T-helper 1 cell treated with Interleukin-12 subunit alpha and Interleukin-12 subunit beta and Interleukin-4 antibody, amounts not matched to agents 30 ng/mL and 1 ng/mL, for 36 hours (primary cell): ENCODE results near the gene H2BK1. TPM values are rescaled to one million over a fixed set of nuclear protein-coding genes. Genes with fewer than 3 reads are reported as not detected.

ENCODE experiments used
- intact Hi-C: fragments of 100-400 bp; cut with micrococcal nuclease; formaldehyde crosslinking; loops from one replicate; pipeline ENCODE4 v1.15.1; 2024
- total RNA-seq: library from RNA; stranded (reverse); gene quantifications from 2 replicates; pipeline ENCODE4 v1.2.3, GENCODE V29; 2022

The H2BK1 gene
- total RNA-seq, result 0.66 TPM in 1 of 2 replicates, not detected in the other

- intact Hi-C loops, result no loop called here
These were observed at the start of gene H2BK1 for GRCh38 chr7:151210087-151210854. H2BK1 (minus strand) TSS chr7:151210488; CDS start chr7:151210318, 170 bp downstream.

GRCh38 chr7:151257990-151258389 lies 47.7 kb upstream of the H2BK1 start:
- intact Hi-C loops, result no loop called here

- intact Hi-C loops, result no loop called here
These were observed 46.2 kb upstream of the H2BK1 start for GRCh38 chr7:151256410-151257045.

GRCh38 chr7:151255390-151255789 lies 45.1 kb upstream of the H2BK1 start:
- intact Hi-C loops, result no loop called here

- intact Hi-C loops, result no loop called here
These were observed 44.6 kb upstream of the H2BK1 start for GRCh38 chr7:151254851-151255250.

- intact Hi-C loops, result no loop called here
These were observed 44.0 kb upstream of the H2BK1 start for GRCh38 chr7:151254316-151254715.

GRCh38 chr7:151252961-151253711 lies 42.8 kb upstream of the H2BK1 start:
- intact Hi-C loops, result no loop called here

GRCh38 chr7:151252561-151252835 lies 42.2 kb upstream of the H2BK1 start:
- intact Hi-C loops, result no loop called here

GRCh38 chr7:151251689-151252560 lies 41.6 kb upstream of the H2BK1 start:
- intact Hi-C loops, result no loop called here

- intact Hi-C loops, result no loop called here
These were observed 41.0 kb upstream of the H2BK1 start for GRCh38 chr7:151251328-151251688.

GRCh38 chr7:151250181-151251132 lies 40.2 kb upstream of the H2BK1 start:
- intact Hi-C loops, result no loop called here

GRCh38 chr7:151249732-151250072 lies 39.4 kb upstream of the H2BK1 start:
- intact Hi-C loops, result no loop called here

GRCh38 chr7:151249034-151249731 lies 38.9 kb upstream of the H2BK1 start:
- intact Hi-C loops, result no loop called here

GRCh38 chr7:151248346-151249033 lies 38.2 kb upstream of the H2BK1 start, which contains the start of gene SMARCD3:
SMARCD3 (minus strand) TSS chr7:151248694; CDS start chr7:151248562, 132 bp downstream.
- intact Hi-C loops, result no loop called here

GRCh38 chr7:151247611-151248345 lies 37.5 kb upstream of the H2BK1 start:
- intact Hi-C loops, result no loop called here

- intact Hi-C loops, result no loop called here
These were observed 36.7 kb upstream of the H2BK1 start for GRCh38 chr7:151246851-151247580.

- intact Hi-C loops, result no loop called here
These were observed 36.0 kb upstream of the H2BK1 start for GRCh38 chr7:151246102-151246850.
